Measurements from ENCODE around the gene BEX3.
"Not testable (repeated sequence)": the region's sequence is repeated elsewhere in the genome, so short reads cannot be mapped to it uniquely, and the experiment has no call there.

Gene BEX3

DNA sequence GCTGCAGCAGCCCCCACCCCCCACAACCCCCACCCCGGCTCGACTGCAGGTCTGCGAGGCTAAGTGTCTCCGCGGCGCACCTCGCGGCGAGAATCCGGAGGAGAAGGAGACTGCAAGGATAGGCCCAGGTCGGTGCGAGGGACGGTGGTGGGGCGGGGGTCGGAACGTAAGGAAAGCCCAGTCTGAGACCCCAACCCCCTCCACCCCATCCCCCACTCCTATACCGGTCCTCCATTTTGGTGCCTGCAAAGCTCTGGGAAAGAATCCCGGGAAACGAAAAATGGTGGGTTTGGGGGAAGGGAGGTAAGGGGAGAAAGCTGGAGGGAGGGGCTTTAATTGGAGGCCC is 614 bp downstream of the BEX3 start:
- DNase-seq (ENCODE audit: low spot score): no peak
- TF ChIP-seq, protein P1, sequence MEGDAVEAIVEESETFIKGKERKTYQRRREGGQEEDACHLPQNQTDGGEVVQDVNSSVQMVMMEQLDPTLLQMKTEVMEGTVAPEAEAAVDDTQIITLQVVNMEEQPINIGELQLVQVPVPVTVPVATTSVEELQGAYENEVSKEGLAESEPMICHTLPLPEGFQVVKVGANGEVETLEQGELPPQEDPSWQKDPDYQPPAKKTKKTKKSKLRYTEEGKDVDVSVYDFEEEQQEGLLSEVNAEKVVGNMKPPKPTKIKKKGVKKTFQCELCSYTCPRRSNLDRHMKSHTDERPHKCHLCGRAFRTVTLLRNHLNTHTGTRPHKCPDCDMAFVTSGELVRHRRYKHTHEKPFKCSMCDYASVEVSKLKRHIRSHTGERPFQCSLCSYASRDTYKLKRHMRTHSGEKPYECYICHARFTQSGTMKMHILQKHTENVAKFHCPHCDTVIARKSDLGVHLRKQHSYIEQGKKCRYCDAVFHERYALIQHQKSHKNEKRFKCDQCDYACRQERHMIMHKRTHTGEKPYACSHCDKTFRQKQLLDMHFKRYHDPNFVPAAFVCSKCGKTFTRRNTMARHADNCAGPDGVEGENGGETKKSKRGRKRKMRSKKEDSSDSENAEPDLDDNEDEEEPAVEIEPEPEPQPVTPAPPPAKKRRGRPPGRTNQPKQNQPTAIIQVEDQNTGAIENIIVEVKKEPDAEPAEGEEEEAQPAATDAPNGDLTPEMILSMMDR (IDR thresholded peaks at IDR 0.05; ENCODE audit: extremely low read depth, insufficient read depth, missing control alignments): no peak
- in situ Hi-C loops (cut with MboI; ENCODE audit: low pct_unique_long_range_greater_than_20kb, low sequenced_read_pairs, unreplicated experiment): no loop called here

DNA sequence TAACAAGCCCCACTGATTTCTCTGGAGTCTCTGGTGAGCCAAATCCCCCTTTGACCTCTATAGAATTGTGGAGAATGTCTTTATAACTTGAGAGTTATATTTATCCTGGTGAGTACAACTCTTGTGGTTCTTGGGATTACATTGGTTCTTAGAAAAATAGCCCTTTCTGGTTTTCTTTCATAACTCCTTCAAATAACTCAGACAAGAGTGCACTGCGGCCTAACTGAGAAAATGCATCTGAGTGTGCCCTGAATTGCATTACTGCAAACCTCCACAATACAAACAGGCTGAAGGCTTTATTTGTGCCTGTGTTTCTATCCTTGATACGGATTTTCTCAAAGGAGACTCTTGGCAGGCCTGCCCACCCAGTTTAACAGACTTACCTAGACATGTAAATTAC is 2.7 kb downstream of the BEX3 start:
- no peak for DNase-seq (ENCODE audit: low spot score)
- in situ Hi-C loops (cut with MboI; ENCODE audit: low pct_unique_long_range_greater_than_20kb, low sequenced_read_pairs, unreplicated experiment): no loop called here
- TF ChIP-seq, protein P1 (IDR thresholded peaks at IDR 0.05; ENCODE audit: extremely low read depth, insufficient read depth, missing control alignments): no peak

DNA sequence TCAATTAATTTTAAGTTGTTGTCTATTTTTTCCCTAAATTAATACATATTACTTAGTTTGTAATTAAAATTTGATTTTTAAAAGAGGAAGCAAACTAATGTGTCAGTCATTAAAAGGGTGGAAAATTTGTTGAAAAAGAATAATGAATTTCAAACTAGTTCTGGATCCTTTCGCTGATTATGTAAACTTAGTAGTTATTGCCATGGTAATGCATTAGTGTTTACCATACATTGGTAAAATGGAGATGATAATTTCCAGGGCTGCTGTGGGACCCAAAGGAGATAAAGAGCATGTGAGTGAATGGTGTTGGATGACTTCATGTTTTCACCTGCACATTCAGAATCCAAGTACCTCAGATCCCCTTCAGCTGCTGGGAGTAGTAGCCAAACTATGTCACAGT is 6.5 kb downstream of the BEX3 start:
- no peak for DNase-seq (ENCODE audit: low spot score)
- in situ Hi-C loops (cut with MboI; ENCODE audit: low pct_unique_long_range_greater_than_20kb, low sequenced_read_pairs, unreplicated experiment): no loop called here
- TF ChIP-seq, protein P1 (IDR thresholded peaks at IDR 0.05; ENCODE audit: extremely low read depth, insufficient read depth, missing control alignments): no peak

DNA sequence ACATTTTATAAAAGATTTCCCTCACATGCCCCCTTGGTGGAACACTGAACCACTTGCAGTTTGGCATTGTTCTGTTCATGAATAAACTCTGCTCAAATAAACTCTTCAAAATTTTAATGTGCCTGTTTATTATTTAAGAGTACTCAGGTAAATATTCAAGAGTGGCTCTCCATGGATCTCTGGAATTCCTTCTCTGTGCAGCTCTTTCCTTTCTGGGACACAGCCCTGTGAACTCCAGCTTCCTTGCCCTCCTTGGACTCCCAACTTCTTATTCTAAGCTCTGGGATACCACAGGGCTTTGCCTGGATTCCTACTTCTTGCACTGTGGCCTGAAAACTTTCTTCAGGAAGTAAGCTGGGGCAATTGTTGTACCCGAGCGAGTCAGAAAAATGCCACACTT is 8.3 kb downstream of the BEX3 start:
- in situ Hi-C loops (cut with MboI; ENCODE audit: low pct_unique_long_range_greater_than_20kb, low sequenced_read_pairs, unreplicated experiment): no loop called here
- TF ChIP-seq, protein P1 (IDR thresholded peaks at IDR 0.05; ENCODE audit: extremely low read depth, insufficient read depth, missing control alignments): no peak
- DNase-seq (ENCODE audit: low spot score): no peak

DNA sequence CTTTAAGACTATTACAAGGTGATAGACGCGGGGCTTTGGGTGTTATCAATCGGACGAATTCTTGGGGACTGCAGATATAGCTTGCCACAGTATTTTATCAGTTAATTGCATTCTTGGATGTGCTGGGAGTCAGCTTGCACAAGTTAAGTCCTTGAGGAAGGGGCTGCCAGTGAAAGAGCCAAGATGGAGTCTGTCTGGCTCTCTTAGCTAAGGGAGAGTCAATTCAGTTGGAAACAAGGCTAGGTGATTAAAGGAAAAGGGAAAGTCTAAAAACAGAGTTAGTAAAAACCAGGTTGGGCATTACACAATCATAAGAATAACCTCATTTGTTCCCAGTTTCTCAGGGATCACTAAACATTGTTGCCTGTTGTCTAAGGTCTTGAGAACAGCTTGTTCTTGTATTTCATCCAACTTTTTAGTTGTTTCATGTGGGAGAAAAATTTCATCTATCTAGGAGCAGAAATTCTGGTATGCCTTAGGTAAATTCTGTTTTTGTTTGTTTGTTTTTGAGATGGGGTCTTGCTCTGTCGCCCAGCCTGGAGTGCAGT is 9.0 kb downstream of the BEX3 start:
- in situ Hi-C loops (cut with MboI; ENCODE audit: low pct_unique_long_range_greater_than_20kb, low sequenced_read_pairs, unreplicated experiment); DNase-seq (ENCODE audit: low spot score): not testable (repeated sequence)

DNA sequence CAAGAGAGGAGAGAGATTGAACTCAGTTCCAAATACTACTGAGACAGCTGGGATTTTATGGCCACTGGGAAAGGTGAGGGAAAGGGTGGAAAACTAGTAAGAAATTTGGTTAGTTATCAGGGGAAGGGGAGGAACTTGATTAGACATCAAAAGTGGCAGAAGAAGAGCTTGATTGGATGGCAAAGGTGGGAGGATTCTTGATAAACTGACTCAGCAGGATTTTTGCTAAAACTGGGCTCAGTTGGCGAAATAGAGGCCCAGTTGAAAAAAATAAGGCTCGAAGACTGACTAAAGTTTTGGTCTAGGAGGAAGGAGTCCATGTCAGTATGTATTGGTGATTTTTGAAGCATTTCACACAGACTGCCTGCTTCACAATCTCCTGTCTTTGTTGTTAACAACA is 10.0 kb downstream of the BEX3 start:
- in situ Hi-C loops (cut with MboI; ENCODE audit: low pct_unique_long_range_greater_than_20kb, low sequenced_read_pairs, unreplicated experiment): no loop called here
- TF ChIP-seq, protein P1 (IDR thresholded peaks at IDR 0.05; ENCODE audit: extremely low read depth, insufficient read depth, missing control alignments): no peak
- DNase-seq (ENCODE audit: low spot score): no peak

DNA sequence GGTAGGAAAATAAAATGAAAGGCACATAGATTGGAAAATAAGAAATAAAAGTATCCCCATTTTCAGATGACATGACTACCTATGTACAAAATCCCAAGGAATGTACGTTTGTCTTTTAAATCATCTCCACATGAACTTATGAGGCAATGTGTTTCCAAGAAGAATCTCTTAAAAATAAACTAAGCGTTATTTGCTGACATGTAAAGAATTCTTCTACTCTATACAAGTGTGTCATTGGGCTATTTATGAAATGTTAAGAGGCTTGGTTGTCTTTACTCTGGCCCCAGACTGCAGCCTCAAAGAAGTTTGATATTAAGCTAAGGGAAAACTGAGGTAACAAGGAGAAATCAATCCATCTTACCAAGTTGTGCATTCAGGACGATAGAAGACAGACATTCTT is 17.1 kb downstream of the BEX3 start:
- in situ Hi-C loops (cut with MboI; ENCODE audit: low pct_unique_long_range_greater_than_20kb, low sequenced_read_pairs, unreplicated experiment): no loop called here
- TF ChIP-seq, protein P1 (IDR thresholded peaks at IDR 0.05; ENCODE audit: extremely low read depth, insufficient read depth, missing control alignments): no peak

More for the DNA sequence above, 17.1 kb downstream of the BEX3 start:
- no peak for DNase-seq (ENCODE audit: low spot score)
